CD4-positive, alpha-beta T cell treated with Interleukin-4 for 4 hours (primary cell): Measurements from ENCODE around the gene FRMD4A.

Experiments
- DNase-seq: peaks from one replicate; pipeline ENCODE4 v3.0.0-alpha.2; 2020

Gene FRMD4A

GRCh38 chr10:14039968-14040668, 290.6 kb downstream of the FRMD4A start:
- no peak for DNase-seq

GRCh38 chr10:14036233-14036632, 294.5 kb downstream of the FRMD4A start:
- no peak for DNase-seq

GRCh38 chr10:14035506-14035905, 295.2 kb downstream of the FRMD4A start:
- DNase-seq, result no peak

- DNase-seq, result no peak
These were observed 298.2 kb downstream of the FRMD4A start for GRCh38 chr10:14032406-14032998.

GRCh38 chr10:14026325-14026724, 304.4 kb downstream of the FRMD4A start:
- DNase-seq, result no peak

- DNase-seq, result no peak
These were observed 305.2 kb downstream of the FRMD4A start for GRCh38 chr10:14025283-14026189.

GRCh38 chr10:14024329-14025202, 306.2 kb downstream of the FRMD4A start:
- no peak for DNase-seq

- DNase-seq, result no peak
These were observed 306.9 kb downstream of the FRMD4A start for GRCh38 chr10:14023673-14024328.

GRCh38 chr10:14022954-14023672, 307.6 kb downstream of the FRMD4A start:
- DNase-seq, result no peak

- no peak for DNase-seq
These were observed 308.7 kb downstream of the FRMD4A start for GRCh38 chr10:14022052-14022451.

GRCh38 chr10:14020037-14020664, 310.6 kb downstream of the FRMD4A start:
- no peak for DNase-seq

- no peak for DNase-seq
These were observed 313.3 kb downstream of the FRMD4A start for GRCh38 chr10:14017467-14017866.

- no peak for DNase-seq
These were observed 313.8 kb downstream of the FRMD4A start for GRCh38 chr10:14016931-14017333.

GRCh38 chr10:14016011-14016536, 314.6 kb downstream of the FRMD4A start:
- DNase-seq, result no peak

GRCh38 chr10:14014423-14014822, 316.3 kb downstream of the FRMD4A start:
- no peak for DNase-seq

GRCh38 chr10:14010769-14011574, 319.8 kb downstream of the FRMD4A start:
- no peak for DNase-seq

- no peak for DNase-seq
These were observed 320.6 kb downstream of the FRMD4A start for GRCh38 chr10:14010101-14010558.

GRCh38 chr10:14009371-14010100, 321.2 kb downstream of the FRMD4A start:
- DNase-seq, result peak; percentile 84

- no peak for DNase-seq
These were observed 322.0 kb downstream of the FRMD4A start for GRCh38 chr10:14008740-14009080.
